ENCODE results near the gene MED7.

Gene MED7

DNA sequence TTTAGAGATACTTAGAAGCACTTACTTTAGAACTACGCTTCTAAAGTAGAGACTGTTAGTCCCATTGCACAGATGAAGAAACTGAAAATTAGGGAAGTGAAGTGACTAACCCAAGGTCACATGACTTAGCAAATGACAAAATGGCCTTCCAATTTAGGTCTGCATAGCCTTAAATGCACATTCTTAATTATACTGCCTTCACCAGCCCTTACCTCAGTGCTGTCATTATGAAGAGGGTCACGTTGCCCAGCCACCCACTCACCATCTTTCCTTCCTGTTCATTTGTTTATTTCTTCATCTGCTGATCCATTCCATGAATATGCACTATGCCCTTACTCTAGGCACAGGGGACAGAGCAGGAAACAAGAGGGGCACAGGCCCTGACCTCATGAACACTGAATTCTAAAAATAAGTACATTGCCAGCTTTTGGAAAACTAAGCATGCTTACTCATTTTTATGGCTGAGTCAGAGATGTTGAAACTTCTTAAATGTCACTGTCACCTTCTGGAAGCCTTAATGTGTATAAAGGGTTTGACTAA is 42.5 kb downstream of the MED7 start:
- DNase-seq = no peak

- DNase-seq = no peak
Observed at GRCh38 chr5:157088342-157088990, 54.2 kb downstream of the MED7 start.
